NAMALWA (cell line): ENCODE results near the gene NRROS.
"Not testable (repeated sequence)": the region's sequence is repeated elsewhere in the genome, so short reads cannot be mapped to it uniquely, and the experiment has no call there.

ENCODE experiments used
- DNase-seq: peaks from one replicate; pipeline ENCODE4 v3.0.0-alpha.2; 2015; ENCODE audit warnings: low spot score

The NRROS gene

DNA sequence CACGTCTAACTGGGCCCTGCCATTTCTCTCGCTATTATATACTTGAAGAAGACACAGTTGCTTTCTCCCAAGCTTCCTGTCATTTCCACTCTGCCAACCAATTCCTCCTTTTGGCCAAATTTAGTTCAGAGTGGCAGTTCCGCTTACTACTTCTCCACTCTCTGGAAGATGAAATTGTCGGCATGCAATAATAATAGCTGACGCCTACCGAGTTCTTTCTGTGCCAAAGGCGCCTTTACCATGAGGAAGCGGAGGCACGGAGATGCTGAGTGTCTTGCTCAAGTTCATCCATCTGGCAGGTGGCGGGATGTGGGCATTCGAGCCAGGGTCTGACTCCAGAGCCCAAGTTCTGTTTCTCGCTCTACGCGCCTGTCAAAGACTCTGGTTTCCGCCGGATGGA, 14.6 kb upstream of the NRROS start:
- no peak for DNase-seq

DNA sequence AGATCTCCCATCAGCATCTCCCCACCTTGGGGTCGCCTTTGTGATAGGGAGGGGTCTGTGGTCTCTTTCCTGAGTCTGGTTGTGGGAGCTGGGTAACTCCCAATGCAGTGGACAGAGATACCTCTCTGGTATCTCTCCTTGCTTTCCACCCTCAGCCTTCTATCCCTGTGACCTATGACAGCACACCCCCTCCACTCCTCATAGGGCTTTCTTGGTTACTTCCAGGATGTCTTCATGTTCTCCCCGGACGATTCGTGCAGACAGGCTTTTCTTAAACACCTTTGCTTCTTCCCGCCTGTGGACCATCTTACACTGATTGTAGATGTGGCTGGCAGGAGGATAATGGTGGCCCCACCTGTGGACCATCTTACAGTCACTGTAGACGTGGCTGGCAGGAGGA, 14.2 kb upstream of the NRROS start:
- DNase-seq, result no peak

DNA sequence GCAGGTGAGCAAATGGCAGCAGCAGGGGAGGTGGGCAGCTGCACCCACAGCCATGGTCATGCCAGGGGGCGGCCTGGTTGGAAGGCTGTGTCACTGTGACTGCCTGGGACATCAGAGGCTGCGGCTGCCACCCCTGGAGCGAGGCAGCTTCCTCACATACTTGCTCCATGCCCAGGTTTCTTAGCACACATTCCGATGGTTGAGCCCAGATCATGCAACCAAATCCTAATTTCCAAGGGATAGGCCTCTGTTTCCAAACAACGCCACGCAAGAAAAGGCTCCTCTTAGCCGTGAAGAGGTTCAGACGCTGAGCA, 11.6 kb upstream of the NRROS start:
- DNase-seq, result no peak

DNA sequence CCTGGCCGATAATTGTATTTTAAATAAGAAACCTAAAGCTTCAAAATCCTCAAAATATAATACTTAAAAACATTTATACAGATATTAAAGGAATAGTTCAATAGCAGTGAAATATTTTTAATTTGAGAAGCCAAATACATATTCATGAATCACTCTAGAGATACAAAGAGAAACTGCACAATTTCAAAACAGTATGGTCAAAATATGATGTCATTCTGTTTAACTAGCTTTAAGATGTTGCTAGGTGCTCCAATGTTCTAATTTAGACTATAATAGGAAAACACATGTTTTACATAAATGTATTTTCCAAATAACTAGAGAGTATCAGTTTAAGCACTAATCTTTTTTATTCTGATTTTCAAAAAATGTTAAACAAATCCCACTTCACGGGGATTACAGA, 10.3 kb upstream of the NRROS start:
- no peak for DNase-seq

DNA sequence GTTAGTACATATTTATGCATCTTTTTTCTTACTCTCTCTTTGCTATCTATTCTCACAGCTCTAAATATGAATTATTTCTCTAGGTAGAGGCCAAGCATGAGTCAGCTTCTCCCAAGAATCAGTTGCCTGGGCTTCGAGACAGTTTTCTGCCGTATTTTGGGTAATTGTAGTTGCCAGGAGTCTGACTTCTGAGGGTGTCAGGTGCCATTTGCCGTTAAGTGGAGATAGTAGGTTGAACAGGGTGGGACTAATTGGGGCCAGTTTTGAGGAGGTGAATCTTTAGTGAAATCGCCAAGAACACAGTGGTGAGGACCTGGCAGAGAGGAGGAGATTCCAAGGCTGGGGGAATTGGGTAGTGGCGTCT, 7.8 kb upstream of the NRROS start:
- no peak for DNase-seq

DNA sequence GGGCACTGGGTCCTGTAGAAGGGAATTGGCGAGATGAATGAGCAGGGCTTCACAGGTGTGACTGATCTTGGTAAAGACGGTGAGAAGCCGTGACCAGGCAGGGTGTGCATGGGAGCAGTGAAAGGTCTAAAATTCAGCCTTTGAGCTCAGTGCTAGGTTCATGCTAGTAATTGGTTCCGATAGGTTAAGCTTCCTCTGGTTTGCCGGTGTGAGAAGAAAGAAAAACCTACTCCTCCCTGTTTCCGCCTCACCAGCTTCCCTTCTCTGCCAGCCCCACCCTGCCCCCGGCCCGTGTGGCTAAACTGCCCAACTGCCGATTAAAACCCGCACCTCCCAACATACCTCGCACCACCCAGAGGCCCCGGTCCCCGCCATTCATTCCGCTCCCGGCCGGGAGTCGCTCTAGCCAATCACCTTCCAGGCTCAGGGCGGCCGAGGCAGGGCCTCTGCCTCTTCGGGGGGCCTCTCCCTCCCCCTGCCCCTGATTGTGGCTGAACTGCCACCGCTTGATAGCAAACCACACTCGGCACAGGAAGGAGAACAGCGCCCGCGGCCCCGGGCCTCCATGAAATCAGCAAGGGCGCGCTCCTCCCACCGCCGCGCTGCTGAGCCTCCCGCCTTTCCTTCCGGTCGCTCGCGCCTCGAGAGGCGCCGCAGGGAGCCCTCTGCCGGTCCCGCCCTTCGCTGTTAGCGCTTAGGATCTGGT, 7.3 kb upstream of the NRROS start:
- peak; percentile 90 for DNase-seq

DNA sequence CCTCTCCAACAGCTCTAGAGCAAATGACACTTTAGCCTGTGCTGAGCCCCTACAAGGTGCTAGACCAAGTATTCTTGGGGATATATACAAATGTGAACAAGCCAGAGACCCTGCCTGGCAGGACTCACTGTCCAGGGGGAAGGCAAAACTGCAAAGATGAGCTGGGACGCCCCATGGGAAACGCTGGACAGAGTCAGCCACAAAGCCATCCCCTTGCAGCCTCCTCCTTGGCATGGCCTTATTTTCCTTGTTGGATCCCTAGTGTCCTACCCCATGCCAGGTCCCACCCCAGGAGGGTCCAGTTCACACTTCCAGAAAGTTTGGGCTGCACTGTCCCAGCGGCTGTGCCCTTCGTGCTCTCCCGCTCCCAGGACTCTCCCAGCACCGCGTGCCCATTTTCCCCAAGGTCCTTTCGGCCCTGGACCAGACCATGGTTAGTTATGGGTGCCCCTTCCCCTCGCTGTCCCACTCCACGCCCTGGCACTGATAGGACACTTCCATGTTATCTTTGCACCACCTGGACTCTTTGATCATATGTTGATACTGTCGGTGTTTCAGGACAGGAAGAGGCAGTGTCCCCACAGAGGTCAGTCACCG, 5.8 kb upstream of the NRROS start:
- DNase-seq, result no peak

DNA sequence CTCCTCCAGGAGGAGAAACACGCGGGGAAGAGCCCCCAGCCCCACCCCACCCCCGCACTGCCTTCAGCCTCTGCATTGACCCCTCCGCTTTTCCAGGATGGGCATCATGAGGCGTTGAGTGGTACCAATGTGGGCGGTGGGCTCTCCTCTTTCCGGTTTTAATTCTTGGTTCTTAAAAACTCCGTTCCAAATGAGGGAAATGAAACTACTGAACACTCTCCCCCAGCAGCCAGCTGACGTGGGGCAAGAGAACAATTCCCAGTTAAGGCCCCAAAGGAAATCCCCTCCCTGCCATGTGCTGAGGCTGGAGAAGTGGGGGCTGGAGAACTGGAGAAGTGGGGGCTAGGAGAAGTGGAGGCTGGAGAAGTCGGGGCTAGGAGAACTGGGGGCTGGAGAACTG, 5.3 kb upstream of the NRROS start:
- DNase-seq, result peak; percentile 41

DNA sequence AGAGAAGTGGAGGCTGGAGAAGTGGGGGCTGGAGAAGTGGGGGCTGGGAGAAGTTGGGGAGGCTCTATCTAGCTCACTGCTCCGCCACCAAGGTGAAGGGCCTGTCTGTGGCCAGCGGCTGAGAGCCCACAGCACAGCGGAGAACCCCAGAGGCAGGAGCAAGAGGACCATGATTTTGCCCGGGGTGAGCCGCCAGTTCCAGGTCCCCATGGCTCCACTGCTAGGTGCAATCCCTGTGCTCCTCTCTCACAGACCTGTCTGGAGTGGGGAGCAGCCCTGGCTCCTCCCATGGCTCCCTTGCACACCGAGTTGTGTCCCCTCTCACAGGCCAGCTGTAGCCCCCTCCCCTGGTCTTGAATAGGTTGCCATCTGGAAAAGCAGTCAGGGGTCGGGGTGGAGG, 4.7 kb upstream of the NRROS start:
- DNase-seq, result no peak

DNA sequence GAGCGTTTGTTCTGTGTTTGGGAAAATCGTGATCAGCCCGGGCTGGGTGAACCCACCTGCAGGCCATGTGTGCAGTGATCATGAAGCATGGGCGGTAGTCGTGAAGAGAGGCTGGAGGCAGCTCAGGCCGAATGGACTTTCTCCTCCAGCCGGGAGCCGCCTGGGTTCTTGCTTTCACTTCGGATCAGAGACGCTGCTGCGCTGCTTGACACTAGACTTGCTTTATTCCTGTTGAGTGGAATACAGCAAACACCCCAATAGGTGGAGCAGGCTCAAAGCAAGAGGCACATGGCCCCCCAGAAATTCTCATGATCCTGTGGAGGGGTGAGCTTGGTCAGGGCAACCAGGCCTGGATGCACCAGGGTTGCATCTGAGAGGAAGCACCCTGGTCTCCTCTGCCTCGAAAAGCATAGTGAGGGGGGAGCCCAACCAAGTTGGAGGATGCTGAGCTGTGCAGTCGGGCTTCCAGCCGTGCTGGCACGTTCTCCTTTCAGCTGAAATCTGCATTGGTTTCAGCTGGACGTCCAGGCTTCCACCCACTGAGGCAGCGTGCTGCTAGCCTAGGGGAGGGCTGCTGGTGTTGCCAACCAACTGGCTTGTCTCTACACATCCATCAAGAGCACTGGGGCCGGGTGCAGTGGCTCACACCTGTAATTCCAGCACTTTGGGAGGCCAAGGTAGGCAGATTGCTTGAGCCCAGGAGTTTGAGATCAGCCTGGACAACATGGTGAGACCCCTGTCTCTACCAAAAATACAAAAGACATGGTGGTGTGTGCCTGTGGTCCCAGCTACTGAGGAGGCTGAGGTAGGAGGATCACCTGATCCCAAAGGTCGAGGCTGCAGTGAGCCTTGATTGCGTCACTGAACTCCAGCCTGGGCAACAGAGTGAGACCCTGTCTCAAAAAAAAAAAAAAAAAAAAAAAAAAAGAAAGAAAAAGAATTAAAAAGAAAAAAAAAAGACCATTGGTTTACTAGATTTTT, 2.8 kb upstream of the NRROS start:
- DNase-seq, result no peak

DNA sequence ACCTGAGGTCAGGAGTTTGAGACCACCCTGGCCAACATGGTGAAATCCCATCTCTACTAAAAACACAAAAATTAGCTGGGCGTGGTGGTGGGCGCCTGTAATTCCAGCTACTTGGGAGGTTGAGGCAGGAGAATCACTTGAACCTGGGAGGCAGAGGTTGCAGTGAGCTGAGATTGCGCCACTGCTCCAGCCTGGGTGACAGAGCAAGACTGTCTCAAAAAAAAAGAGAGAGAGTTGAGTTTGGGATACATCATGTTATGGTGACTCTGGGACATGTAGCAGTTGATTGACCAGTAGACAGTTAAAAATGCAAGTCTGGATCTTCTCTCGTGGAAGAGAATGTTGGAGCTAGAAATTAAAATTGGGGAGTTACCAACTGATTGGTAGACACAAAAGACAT, 1.6 kb upstream of the NRROS start:
- DNase-seq, result not testable (repeated sequence)

DNA sequence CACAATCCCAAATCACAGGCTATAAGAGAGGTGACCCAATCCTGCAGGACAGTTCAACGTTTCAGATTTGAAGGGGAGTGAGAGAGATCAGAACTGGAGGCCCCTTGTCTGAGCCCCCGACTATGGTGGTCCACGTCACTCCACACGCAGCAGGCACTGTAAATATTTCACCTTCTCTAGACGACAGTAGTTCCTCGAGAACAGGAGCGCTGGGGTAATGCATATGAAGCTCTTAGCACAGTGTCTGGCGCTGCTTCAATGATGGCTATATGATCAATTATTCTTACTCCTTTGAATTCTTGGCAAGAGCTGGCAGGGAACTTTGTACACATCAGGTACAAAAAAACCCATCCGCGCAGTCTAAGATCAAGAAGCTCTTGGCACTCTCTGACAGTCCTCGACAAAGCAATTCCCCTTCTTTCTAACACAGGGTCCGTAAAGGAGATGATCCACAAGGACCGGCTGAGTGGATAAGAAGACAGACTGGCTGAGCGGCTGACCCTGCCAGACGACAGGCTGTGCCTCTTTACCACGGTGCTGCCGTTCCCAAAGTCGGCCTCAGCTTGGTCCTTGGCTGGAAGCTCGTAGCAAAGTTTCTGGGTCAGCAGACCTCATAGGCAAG, 522 bp upstream of the NRROS start:
- no peak for DNase-seq

DNA sequence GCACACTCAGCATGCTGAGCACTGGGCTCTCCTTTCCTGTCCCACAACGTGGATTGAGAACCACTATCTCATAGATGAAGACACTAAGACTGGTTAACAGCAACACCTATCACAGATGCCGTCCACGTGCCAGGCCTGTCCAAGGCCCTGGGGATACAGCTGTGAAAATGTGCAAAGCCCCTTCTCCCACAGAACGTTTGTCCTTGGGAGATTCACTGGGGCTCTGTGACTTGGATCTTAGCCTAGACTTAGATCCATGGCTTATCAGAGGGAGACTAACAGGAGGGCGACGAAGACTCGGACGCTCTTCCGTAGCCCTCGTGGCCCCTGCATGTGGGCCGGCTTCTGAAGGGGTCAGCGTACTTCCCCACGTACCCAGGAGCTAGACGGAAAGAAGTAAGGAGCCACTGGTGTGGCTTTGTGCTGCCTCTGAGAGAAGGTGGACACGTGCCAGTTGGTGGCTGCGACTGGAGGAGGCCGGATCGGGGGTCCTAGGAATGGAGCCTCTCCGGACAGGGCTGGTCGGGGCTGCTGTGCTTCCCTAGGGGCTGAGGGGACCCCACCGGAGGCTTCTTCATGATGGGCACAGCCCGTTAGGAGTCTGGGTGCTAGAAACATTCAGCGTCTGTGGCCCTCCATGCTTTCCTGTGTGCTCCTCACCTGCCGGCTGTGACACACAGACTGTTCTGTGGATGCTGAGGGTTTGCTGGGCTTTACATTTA, 964 bp downstream of the NRROS start:
- DNase-seq, result peak; percentile 34

DNA sequence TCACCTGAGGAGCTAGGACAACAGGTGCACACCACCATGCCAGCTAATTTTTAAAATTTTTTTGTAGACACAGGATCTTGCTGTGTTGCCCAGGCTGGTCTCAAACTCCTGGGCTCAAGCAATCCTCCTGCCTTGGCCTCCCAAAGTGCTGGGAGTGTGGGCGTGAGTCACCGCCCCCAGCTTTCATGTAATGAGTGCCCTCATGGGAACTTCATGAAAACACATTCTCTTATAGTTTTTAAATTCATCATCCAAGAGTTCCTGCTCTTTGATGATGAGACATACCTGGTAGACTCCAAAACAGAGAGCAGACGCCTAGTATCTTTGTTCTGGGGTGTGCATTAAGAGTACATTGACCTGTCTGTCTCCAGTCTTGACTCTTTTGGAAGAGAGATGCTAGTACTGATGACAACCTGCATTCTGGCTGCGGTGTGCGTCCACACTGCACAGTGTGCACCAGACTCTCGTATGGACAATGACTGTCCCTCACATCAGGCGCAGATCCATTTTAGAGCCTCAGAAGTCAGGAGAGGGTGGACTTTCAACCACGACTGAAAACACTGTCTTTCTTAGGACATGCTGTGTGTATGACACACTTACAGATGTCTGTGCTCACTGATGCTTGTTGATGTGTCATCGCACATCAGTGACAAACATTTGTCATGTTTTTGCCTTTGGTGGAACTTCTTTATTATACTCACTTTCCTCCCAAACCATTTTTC, 2.0 kb downstream of the NRROS start:
- peak; percentile 69 for DNase-seq

DNA sequence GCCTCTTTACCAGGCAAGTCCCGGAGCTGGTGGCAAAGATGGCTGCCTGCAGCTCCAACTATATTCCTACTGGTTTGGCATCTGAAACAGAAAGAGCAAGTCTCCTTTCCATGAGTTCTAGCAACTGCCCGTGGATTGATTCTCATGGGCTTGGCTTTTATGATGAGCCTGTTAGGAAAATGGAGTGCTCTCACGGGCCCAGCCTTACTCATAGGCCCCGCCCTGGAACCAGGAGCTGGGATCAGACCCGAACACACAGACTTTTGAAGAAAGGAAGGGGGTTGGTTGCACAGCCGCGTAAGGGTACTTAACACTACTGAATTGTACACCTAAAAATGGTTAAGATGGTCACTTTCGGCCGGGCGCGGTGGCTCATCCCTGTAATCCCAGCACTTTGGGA, 2.9 kb downstream of the NRROS start:
- DNase-seq, result no peak

DNA sequence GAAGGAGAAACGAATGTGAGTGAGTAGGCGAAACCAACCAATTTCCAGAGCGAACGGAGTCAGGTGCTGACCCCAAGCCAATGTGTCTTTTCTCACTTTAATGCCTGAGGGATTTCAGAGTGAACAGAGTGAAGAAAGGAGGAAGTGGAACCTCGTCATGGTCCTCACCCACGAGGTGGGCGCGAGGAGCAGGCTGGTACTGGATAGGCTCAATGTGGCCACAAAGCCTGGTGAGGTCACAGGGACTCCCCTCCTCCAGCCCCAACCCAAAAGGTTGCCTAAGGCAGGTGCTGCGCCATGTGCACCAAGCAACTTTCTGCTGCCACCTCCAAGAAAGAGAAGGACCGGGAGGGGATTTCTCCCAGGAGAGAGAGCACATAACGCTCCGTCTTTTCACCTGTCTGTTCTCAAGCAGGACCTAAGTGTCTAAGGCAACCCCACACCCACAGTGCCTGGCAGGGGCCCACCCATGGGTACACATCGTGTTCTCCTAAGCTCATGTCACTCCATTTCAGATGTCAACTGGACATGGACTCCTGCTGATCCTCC, 3.8 kb downstream of the NRROS start:
- peak; percentile 96 for DNase-seq

DNA sequence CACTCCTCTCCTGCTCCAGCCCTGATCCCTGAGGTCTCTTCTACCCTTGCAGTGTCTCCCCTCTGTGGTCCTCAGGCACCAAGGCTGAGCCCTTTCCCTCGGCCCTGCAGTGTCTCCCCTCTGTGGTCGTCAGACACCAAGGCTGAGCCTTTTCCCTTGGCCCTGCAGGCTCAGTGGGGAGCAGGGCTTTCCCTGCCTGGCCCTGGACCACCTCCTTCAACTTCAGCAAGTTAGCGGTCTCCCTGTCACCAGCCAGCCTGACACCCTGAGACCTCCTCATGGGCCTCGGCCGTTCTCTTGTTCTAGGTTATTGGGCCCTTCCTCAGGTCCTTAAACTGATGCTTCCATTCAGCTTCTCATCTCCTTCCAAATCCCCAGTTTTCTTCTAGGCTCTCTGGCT, 4.3 kb downstream of the NRROS start:
- DNase-seq, result no peak

DNA sequence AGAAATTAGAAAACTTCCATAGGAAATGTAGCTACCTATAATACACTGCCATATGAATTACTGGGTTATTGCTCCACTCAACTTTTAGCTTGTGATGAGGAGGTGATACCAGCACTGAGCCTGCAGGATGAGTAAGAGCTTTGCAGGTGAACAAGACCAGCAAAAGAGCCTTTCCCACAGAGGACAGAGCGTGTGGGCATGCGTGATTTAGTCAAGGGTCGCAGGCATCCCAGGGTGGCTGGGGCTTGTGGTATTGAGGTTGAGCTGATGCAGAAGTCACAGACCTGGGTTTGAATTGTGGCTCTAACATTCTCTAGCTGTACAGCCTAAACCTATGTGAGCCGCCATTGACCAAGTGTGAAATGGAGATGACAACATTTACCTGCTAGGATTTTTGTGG, 5.6 kb downstream of the NRROS start:
- DNase-seq, result no peak

DNA sequence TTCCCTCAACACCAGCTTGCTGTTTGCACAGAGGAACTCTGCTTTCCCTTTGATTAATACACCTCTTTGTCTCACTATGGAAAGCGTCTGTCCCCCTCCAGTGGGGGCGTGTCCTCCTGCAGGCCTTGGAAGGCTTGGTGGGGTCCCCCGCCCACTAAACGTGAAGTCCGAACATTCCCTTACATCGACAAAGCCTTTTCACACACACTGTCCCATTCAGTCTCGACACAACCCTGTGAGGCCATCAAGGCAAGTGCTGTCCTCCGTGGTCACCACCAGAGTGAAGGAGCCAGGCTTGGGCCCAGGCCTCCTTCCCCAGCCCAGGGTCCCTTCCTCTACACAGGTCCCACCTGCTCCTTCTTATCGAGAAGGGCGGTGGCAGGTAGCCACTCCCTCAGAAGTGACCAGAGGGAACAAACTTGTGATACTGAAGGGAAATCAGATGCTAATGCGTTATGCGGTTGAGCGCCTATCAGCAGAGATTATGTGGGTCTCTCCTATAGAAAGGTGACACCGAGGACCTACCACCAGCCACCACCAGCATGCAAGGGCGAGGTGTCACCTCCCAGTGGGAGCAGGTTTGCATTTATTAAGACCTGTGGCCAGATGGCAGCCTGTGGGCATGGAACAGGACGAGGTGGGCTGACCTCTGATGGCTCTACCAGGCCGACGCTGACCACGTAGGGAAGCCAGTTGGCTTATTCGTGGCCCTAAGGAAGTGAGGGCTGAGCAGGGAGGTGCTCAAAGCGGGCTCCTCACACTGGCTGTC, 6.6 kb downstream of the NRROS start:
- DNase-seq, result no peak

DNA sequence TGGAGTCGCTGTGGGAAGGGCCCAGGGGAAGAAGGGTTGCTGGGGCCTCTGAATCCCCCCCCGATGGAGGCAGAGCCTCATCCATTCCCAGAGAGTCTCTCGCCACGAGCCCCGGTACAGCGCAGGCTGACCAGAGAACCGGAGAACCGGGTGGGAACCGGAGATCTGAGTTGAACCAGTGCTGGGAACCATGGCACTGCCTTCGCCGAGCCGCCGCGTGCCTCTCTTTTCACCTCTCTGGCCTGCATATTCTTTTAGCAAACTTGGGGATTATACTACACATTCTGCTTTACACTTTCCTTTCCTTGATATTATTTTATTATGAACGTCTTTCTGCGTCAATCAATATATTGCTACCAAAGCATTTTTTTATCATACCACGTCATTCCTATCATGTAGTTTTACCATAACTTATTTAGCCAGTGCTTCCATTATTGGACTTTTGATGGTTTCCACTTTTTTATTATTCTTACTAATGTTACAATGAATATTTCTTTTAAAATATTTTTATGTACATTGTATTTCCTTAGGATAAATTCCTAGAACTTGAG, 7.2 kb downstream of the NRROS start:
- DNase-seq, result no peak
